Endothelial cell of umbilical vein (primary cell): ENCODE results near the gene C1orf53.

Experiments
- EZH2 ChIP-seq: IDR thresholded peaks from 2 replicates; pipeline ENCODE4 v1.6.1; 2012; ENCODE audit warnings: borderline replicate concordance, low read depth, mild to moderate bottlenecking, moderate library complexity, low read length, inconsistent platforms; ENCODE audit not compliant: severe bottlenecking
- FOS ChIP-seq: IDR thresholded peaks from 2 replicates; pipeline ENCODE4 v1.6.1; 2011; ENCODE audit warnings: mild to moderate bottlenecking, low read length, moderate library complexity, borderline replicate concordance; ENCODE audit not compliant: insufficient read depth
- GATA2 ChIP-seq: IDR thresholded peaks from 2 replicates; pipeline ENCODE4 v1.7.0; 2011; ENCODE audit warnings: low read depth, mild to moderate bottlenecking, moderate library complexity, mixed read lengths, low read length; ENCODE audit not compliant: insufficient read length, insufficient read depth
- JUN ChIP-seq: IDR thresholded peaks from 2 replicates; pipeline ENCODE4 v1.6.1; 2011; ENCODE audit warnings: borderline replicate concordance, low read depth; ENCODE audit not compliant: insufficient read length, insufficient read depth
- MYC ChIP-seq: IDR thresholded peaks from one replicate; pipeline ENCODE4 v1.6.1; 2011; ENCODE audit warnings: mild to moderate bottlenecking, low read depth, low read length
- POLR2A ChIP-seq: IDR thresholded peaks from 2 replicates; pipeline ENCODE4 v1.6.1; 2012; ENCODE audit warnings: low read depth, mild to moderate bottlenecking, control low read depth, low read length
- POLR2AphosphoS5 ChIP-seq: IDR thresholded peaks from 2 replicates; pipeline ENCODE4 v1.6.1; 2012; ENCODE audit warnings: low read depth, mild to moderate bottlenecking, control low read depth, low read length, moderate library complexity; ENCODE audit not compliant: insufficient read depth
- TF ChIP-seq, protein P1 (sequence below), 2 donors: IDR thresholded peaks; 1 replicate in 1 of 2; 2 replicates in 1 of 2; pipeline ENCODE4 v1.5.1; 2011; ENCODE audit warnings: low read length in 2 of 2, mild to moderate bottlenecking in 2 of 2, moderate library complexity in 2 of 2, control low read depth in 1 of 2, inconsistent platforms in 1 of 2, low read depth in 1 of 2; ENCODE audit not compliant: insufficient read depth in 1 of 2; ENCODE audit errors: extremely low read depth in 1 of 2
- TF ChIP-seq, protein P2 (sequence below): IDR thresholded peaks from 2 replicates; pipeline ENCODE4 v1.6.1; 2011; ENCODE audit not compliant: insufficient read depth, insufficient read length

DNA sequence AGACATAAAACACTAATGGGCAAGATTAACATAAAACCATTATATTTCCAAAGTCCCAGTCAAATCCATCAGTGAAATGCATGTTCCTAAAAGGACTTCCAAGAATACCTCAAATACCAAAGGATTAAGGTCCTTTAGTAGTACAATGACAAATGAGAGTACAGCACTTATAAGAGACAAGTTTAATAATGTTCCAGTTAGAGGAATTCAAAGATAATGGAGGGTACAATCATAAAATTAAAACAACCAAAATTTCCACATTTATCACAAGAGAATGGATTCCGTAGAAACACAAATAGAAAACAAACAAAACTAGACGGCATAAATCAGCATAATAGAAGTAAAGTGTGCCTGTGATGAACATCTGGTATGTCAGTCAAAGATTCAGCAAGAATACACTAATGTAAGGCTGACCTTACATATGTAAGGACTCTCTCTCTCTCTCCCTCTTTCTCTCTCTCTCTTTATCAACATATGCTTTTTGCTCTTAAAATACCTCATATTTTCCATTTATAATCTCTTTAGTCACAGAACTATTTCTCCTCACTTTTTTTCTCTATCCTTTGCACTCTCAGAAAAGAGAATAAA lies 32.8 kb upstream of the C1orf53 start:
- TF ChIP-seq, protein P1, sequence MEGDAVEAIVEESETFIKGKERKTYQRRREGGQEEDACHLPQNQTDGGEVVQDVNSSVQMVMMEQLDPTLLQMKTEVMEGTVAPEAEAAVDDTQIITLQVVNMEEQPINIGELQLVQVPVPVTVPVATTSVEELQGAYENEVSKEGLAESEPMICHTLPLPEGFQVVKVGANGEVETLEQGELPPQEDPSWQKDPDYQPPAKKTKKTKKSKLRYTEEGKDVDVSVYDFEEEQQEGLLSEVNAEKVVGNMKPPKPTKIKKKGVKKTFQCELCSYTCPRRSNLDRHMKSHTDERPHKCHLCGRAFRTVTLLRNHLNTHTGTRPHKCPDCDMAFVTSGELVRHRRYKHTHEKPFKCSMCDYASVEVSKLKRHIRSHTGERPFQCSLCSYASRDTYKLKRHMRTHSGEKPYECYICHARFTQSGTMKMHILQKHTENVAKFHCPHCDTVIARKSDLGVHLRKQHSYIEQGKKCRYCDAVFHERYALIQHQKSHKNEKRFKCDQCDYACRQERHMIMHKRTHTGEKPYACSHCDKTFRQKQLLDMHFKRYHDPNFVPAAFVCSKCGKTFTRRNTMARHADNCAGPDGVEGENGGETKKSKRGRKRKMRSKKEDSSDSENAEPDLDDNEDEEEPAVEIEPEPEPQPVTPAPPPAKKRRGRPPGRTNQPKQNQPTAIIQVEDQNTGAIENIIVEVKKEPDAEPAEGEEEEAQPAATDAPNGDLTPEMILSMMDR (IDR thresholded peaks at IDR 0.05; ENCODE audit: extremely low read depth in 1 of 2, insufficient read depth in 1 of 2, low read depth in 1 of 2, low read length in 2 of 2): no peak
- no peak for TF ChIP-seq POLR2A
- TF ChIP-seq EZH2: no peak
- TF ChIP-seq FOS: no peak
- no peak for TF ChIP-seq POLR2AphosphoS5
- no peak for TF ChIP-seq JUN
- TF ChIP-seq, protein P2, sequence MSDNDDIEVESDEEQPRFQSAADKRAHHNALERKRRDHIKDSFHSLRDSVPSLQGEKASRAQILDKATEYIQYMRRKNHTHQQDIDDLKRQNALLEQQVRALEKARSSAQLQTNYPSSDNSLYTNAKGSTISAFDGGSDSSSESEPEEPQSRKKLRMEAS: no peak
- no peak for TF ChIP-seq MYC
- TF ChIP-seq GATA2: no peak
